OCI-LY3 (cell line): ENCODE measurements around the gene CCDC13.

ENCODE experiments used
- H2AFZ ChIP-seq: fragments of 200-600, 300-600 bp; shearing (Covaris generic); 2 replicates; pipeline ENCODE4 v1.6.0; 2014; ENCODE audit warnings: antibody characterized with exemption, low read depth, low read length
- H3K27ac ChIP-seq: fragments of 200-600, 300-600 bp; sonication (generic); 2 replicates; pipeline ENCODE4 v1.5.1; 2014; ENCODE audit warnings: mild to moderate bottlenecking, low read length, moderate library complexity, mixed read lengths
- H3K27me3 ChIP-seq: fragments of 200-600, 300-600 bp; sonication (generic); 2 replicates; pipeline ENCODE4 v1.6.1; 2014; ENCODE audit warnings: low read depth, low read length, mixed read lengths
- H3K36me3 ChIP-seq: fragments of 200-600, 300-600 bp; sonication (generic); replicated peaks from 2 replicates; pipeline ENCODE3; 2014; ENCODE audit warnings: low read depth, low read length, mixed read lengths
- H3K4me1 ChIP-seq: fragments of 300-600, 200-600 bp; sonication (generic); 2 replicates; pipeline ENCODE4 v1.6.1; 2014; ENCODE audit warnings: low read length, mixed read lengths
- H3K4me2 ChIP-seq: fragments of 200-600, 300-600 bp; sonication (generic); 2 replicates; pipeline ENCODE4 v1.6.1; 2014; ENCODE audit warnings: low read length, mixed read lengths
- H3K4me3 ChIP-seq: fragments of 300-600, 200-600 bp; sonication (generic); 2 replicates; pipeline ENCODE4 v1.5.1; 2014; ENCODE audit warnings: antibody characterized with exemption, mild to moderate bottlenecking, low read length, moderate library complexity
- H3K79me2 ChIP-seq: fragments of 300-600, 200-600 bp; shearing (Covaris generic); 2 replicates; pipeline ENCODE4 v1.6.1; 2014; ENCODE audit warnings: mild to moderate bottlenecking, low read length, mixed read lengths
- H3K9ac ChIP-seq: fragments of 300-600, 200-600 bp; shearing (Covaris generic); 2 replicates; pipeline ENCODE4 v1.6.0; 2014; ENCODE audit warnings: mild to moderate bottlenecking, low read length, moderate library complexity
- H3K9me3 ChIP-seq: fragments of 200-600, 300-600 bp; shearing (Covaris generic); 2 replicates; pipeline ENCODE4 v1.6.1; 2014; ENCODE audit warnings: low read length, mixed read lengths; ENCODE audit not compliant: insufficient read depth
- H4K20me1 ChIP-seq: fragments of 200-600, 300-600 bp; sonication (generic); 2 replicates; pipeline ENCODE4 v1.6.1; 2016; ENCODE audit warnings: low read length, mixed read lengths; ENCODE audit not compliant: insufficient read depth
- EZH2phosphoT487 ChIP-seq: fragments of 200-600 bp; shearing (Covaris generic); IDR thresholded peaks from 2 replicates; pipeline ENCODE4 v1.6.1; 2018; ENCODE audit warnings: antibody characterized with exemption, mixed run types, low read depth
- TF ChIP-seq, protein P1 (sequence below): fragments of 200-600, 300-600 bp; sonication (generic); IDR thresholded peaks from 2 replicates; pipeline ENCODE4 v1.5.1; 2014; ENCODE audit warnings: antibody characterized with exemption, low read length, low read depth

Gene CCDC13

DNA sequence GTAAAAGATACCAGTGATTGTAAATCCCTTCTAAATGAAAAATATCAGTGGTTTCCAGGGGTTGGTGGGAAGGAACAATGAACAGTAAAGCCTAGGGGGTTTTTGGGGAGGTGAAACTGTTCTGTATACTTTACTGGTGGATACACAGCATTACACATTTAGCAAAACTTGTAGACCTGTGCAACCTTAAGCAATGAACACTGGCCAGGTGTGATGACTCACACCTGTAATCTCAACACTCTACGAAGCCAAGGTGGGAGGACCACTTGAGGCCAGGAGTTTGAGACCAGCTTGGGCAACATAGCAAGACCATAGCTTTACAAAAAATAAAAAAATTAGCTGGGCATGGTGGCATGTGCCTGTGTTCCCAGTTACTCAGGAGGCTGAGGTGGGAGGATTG lies 1.8 kb downstream of the CCDC13 start:
- H2AFZ ChIP-seq: no peak overlapping the region
- no peak overlapping the region for H3K9ac ChIP-seq
- no peaks in the 10 kb centered on the region for H3K36me3 ChIP-seq
- TF ChIP-seq EZH2phosphoT487: no peak
- TF ChIP-seq, protein P1, sequence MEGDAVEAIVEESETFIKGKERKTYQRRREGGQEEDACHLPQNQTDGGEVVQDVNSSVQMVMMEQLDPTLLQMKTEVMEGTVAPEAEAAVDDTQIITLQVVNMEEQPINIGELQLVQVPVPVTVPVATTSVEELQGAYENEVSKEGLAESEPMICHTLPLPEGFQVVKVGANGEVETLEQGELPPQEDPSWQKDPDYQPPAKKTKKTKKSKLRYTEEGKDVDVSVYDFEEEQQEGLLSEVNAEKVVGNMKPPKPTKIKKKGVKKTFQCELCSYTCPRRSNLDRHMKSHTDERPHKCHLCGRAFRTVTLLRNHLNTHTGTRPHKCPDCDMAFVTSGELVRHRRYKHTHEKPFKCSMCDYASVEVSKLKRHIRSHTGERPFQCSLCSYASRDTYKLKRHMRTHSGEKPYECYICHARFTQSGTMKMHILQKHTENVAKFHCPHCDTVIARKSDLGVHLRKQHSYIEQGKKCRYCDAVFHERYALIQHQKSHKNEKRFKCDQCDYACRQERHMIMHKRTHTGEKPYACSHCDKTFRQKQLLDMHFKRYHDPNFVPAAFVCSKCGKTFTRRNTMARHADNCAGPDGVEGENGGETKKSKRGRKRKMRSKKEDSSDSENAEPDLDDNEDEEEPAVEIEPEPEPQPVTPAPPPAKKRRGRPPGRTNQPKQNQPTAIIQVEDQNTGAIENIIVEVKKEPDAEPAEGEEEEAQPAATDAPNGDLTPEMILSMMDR: no peak
- H3K4me3 ChIP-seq: no peak overlapping the region
- no peaks in the 10 kb centered on the region for H3K9me3 ChIP-seq
- no peaks in the 10 kb centered on the region for H4K20me1 ChIP-seq
- no peak overlapping the region for H3K27ac ChIP-seq
- H3K4me2 ChIP-seq: no peak overlapping the region
- H3K79me2 ChIP-seq: no peaks in the 10 kb centered on the region
- H3K27me3 ChIP-seq: no peaks in the 10 kb centered on the region
- peaks cover 4% of the 10 kb centered on the region for H3K4me1 ChIP-seq

DNA sequence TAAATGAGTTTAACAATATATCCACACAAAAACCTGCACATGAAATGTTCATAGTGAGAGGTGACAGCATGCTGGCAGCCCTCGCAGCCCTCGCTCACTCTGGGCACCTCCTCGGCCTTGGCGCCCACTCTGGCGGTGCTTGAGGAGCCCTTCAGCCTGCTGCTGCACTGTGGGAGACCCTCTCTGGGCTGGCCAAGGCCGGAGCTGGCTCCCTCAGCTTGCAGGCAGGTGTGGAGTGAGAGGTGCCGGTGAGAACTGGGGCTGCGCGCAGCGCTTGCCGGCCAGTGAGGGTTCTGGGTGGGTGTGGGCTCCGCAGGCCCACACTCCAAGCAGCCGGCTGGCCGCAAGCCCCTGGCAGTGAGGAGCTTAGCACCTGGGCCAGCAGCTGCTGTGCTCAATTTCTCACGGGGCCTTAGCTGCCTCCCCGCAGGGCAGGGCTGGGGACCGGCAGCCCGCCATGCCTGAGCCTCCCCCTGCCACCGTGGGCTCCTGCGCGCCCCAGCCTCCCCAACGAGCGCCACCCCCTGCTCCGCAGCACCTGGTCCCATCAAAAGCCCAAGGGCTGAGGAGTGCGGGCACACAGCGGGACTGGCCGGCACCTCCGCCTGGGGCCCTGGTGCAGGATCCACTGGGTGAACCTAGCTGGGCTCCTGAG lies 3.4 kb downstream of the CCDC13 start:
- Histone ChIP-seq H4K20me1 (no peaks in the 10 kb centered on the region), H2AFZ (no peak overlapping the region), H3K4me3 (no peak overlapping the region), H3K36me3 (no peaks in the 10 kb centered on the region), H3K27ac (no peak overlapping the region), H3K79me2 (no peaks in the 10 kb centered on the region), H3K4me2 (no peak overlapping the region), H3K9ac (no peak overlapping the region), H3K9me3 (no peaks in the 10 kb centered on the region), H3K4me1 (peaks cover 10% of the 10 kb centered on the region), H3K27me3 (no peaks in the 10 kb centered on the region)
- TF ChIP-seq, protein P1: no peak
- TF ChIP-seq EZH2phosphoT487: no peak

DNA sequence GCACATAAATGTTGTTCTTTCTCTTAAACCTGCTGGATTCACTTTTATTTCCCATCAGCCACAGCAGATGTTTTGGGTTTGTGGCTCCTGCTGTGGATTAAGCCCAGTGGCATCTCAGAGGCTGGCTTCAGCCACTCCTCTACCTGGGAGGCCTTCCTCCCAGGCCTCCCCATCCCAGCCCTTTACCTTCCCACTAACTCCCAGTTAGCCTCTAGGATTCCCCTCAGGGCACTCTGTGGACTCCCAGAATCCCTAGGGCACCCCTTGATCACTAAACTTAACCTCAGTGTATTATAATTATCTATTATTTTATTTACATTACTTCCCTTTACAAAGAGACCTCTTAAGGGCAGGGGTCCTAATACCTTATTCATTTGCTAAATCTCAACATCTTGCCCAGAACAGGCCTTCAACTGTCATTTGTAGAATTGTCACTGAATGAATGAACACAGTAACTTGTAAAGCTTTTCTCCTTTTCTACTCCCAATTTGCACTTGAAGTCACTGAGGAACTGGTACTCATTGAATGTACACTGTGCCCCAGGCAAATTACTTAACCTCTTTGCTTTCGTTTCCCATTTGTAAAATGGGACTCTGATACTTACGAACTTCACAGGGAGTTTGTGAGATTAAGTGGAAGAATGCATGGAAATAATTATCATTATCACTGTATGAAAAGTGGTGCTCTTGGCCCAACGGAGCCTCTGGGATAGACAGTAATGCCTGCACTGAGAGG lies 8.3 kb downstream of the CCDC13 start:
- Histone ChIP-seq H3K9me3 (no peaks in the 10 kb centered on the region), H3K27me3 (no peaks in the 10 kb centered on the region), H3K79me2 (no peaks in the 10 kb centered on the region), H2AFZ (no peak overlapping the region), H3K4me2 (peak overlapping the region; percentile 42), H4K20me1 (no peaks in the 10 kb centered on the region), H3K27ac (no peak overlapping the region), H3K36me3 (no peaks in the 10 kb centered on the region), H3K9ac (no peak overlapping the region), H3K4me1 (peaks cover 13% of the 10 kb centered on the region), H3K4me3 (no peak overlapping the region)
- TF ChIP-seq, protein P1: no peak
- no peak for TF ChIP-seq EZH2phosphoT487

DNA sequence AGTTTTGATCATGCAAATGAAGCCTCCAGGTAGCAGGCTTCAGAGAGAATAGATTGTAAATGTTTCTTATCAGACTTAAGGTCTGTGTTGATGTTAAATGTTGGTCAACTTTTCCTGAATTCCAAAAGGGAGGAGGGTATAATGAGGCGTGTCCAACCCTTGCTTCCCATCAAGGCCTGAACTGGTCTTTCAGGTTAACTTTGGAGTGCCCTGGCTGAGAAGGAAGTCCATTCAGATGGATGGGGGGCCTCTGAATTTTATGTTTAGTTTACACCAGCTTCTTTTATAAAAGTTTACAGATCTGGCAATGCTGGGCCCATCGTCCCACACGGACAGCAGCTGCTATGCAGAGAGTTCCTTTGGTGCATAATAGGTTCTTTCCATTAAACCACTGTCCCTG lies 8.9 kb downstream of the CCDC13 start:
- Histone ChIP-seq H3K79me2 (no peaks in the 10 kb centered on the region), H3K4me2 (no peak overlapping the region), H3K27me3 (0 out of 2 replicates have a peak, but pooled peaks cover 4% of the 10 kb centered on the region), H3K9ac (no peak overlapping the region), H3K36me3 (no peaks in the 10 kb centered on the region), H3K4me1 (peaks cover 13% of the 10 kb centered on the region), H3K9me3 (no peaks in the 10 kb centered on the region), H2AFZ (no peak overlapping the region), H3K4me3 (no peak overlapping the region), H3K27ac (no peak overlapping the region), H4K20me1 (no peaks in the 10 kb centered on the region)
- TF ChIP-seq EZH2phosphoT487: no peak
- TF ChIP-seq, protein P1: no peak
